KMS-11 (cell line): ENCODE measurements around the gene SCN7A.

Experiments used
- H2AFZ ChIP-seq: fragments of 200-600 bp; sonication (generic); 2 replicates; pipeline ENCODE4 v1.6.1; 2016; ENCODE audit warnings: antibody characterized with exemption, mixed run types, low read depth
- H3K27ac ChIP-seq: fragments of 200-600 bp; sonication (generic); 2 replicates; pipeline ENCODE4 v1.6.1; 2016; ENCODE audit warnings: mild to moderate bottlenecking, mixed run types
- H3K27me3 ChIP-seq: fragments of 200-600 bp; sonication (generic); 2 replicates; pipeline ENCODE4 v1.6.1; 2017; ENCODE audit warnings: mild to moderate bottlenecking, low read depth, mixed run types, moderate library complexity; ENCODE audit not compliant: insufficient read depth
- H3K36me3 ChIP-seq: fragments of 200-600 bp; sonication (generic); 2 replicates; pipeline ENCODE4 v1.6.1; 2017; ENCODE audit warnings: mild to moderate bottlenecking, mixed run types; ENCODE audit not compliant: insufficient read depth
- H3K4me1 ChIP-seq: fragments of 200-600 bp; sonication (generic); 2 replicates; pipeline ENCODE4 v1.6.1; 2016; ENCODE audit warnings: mild to moderate bottlenecking, low read depth, mixed run types; ENCODE audit not compliant: poor library complexity, severe bottlenecking
- H3K4me2 ChIP-seq: fragments of 200-600 bp; sonication (generic); 2 replicates; pipeline ENCODE4 v1.7.0; 2016; ENCODE audit warnings: mild to moderate bottlenecking, mixed run types
- H3K4me3 ChIP-seq: fragments of 200-600 bp; sonication (generic); IDR thresholded peaks from 2 replicates; pipeline ENCODE4 v1.6.1; 2017; ENCODE audit warnings: low read depth, low read length, mixed read lengths; ENCODE audit not compliant: insufficient read depth
- H3K79me2 ChIP-seq: fragments of 200-600 bp; sonication (generic); 2 replicates; pipeline ENCODE4 v1.6.1; 2016; ENCODE audit warnings: low read depth, mixed run types; ENCODE audit not compliant: insufficient read depth
- H3K9ac ChIP-seq: fragments of 200-600 bp; sonication (generic); 2 replicates; pipeline ENCODE4 v1.6.1; 2016; ENCODE audit warnings: mild to moderate bottlenecking, mixed run types
- H4K20me1 ChIP-seq: fragments of 200-600 bp; sonication (generic); 2 replicates; pipeline ENCODE4 v1.6.1; 2016; ENCODE audit warnings: mild to moderate bottlenecking, mixed run types; ENCODE audit not compliant: insufficient read depth
- TF ChIP-seq, protein P1 (sequence below): fragments of 200-600 bp; sonication (generic); conservative IDR thresholded peaks from 2 replicates; pipeline ENCODE4 v1.6.1; 2017; ENCODE audit warnings: low read depth, mild to moderate bottlenecking, antibody characterized with exemption, low read length, moderate library complexity, mixed read lengths

The SCN7A gene

DNA sequence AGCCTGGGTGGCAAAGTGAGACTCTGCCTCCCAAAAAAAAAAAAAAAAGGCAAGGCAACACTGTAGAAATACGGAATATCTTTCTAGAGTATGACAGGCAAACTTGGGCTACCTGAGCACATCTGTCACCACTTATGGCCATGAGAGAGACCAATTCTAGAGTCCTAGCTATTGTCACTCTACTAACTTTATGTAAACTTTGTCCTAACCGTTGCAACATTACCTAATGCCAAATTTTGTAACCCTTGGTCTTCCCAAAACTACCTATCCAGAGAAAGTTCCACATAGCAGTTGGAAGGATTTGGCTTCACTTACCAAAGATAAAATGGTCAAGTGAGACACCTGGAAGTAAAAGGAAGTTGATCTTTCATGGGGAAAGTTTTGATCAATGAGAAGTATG lies 26.6 kb upstream of the SCN7A start:
- H3K27me3 ChIP-seq = no peaks in the 10 kb centered on the region
- no peak overlapping the region for H3K9ac ChIP-seq
- no peak overlapping the region for H3K4me3 ChIP-seq
- no peak overlapping the region for H3K4me2 ChIP-seq
- H3K27ac ChIP-seq = no peak overlapping the region
- no peak overlapping the region for H2AFZ ChIP-seq
- no peaks in the 10 kb centered on the region for H4K20me1 ChIP-seq
- H3K79me2 ChIP-seq = no peaks in the 10 kb centered on the region
- no peaks in the 10 kb centered on the region for H3K4me1 ChIP-seq
- no peaks in the 10 kb centered on the region for H3K36me3 ChIP-seq
- TF ChIP-seq, protein P1, sequence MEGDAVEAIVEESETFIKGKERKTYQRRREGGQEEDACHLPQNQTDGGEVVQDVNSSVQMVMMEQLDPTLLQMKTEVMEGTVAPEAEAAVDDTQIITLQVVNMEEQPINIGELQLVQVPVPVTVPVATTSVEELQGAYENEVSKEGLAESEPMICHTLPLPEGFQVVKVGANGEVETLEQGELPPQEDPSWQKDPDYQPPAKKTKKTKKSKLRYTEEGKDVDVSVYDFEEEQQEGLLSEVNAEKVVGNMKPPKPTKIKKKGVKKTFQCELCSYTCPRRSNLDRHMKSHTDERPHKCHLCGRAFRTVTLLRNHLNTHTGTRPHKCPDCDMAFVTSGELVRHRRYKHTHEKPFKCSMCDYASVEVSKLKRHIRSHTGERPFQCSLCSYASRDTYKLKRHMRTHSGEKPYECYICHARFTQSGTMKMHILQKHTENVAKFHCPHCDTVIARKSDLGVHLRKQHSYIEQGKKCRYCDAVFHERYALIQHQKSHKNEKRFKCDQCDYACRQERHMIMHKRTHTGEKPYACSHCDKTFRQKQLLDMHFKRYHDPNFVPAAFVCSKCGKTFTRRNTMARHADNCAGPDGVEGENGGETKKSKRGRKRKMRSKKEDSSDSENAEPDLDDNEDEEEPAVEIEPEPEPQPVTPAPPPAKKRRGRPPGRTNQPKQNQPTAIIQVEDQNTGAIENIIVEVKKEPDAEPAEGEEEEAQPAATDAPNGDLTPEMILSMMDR = no peak

DNA sequence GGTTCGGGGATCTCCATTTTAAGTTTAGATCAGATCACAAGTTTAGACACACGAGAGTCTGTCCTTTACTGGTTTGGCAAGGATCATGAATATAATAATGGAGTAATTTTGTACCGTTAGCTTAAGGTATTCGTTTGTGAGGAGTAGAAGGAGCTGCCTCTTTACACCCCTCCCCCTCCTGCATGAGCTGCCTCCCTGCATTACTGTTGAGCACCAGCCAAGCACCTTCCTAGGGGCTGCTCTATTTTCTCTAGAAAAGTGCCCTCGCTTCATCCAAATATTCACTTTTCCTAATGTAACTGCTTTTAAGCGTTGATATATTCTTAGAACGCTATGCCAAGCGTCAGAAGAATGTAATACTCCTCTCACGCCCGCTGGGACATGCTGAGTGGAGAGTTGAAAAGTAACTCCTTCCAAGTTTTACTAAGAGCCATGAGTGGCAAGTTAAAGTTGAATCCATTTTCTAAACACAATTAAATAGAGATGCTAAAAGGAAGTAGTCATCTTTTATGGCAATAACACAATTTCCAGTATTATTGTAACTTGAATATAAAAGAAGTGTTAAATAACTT lies 25.4 kb upstream of the SCN7A start:
- Histone ChIP-seq H3K9ac (no peak overlapping the region), H3K36me3 (no peaks in the 10 kb centered on the region), H4K20me1 (no peaks in the 10 kb centered on the region), H3K4me2 (no peak overlapping the region), H3K27ac (no peak overlapping the region), H3K27me3 (no peaks in the 10 kb centered on the region), H3K79me2 (no peaks in the 10 kb centered on the region), H3K4me3 (no peak overlapping the region), H3K4me1 (no peaks in the 10 kb centered on the region), H2AFZ (no peak overlapping the region)
- TF ChIP-seq, protein P1 = no peak

DNA sequence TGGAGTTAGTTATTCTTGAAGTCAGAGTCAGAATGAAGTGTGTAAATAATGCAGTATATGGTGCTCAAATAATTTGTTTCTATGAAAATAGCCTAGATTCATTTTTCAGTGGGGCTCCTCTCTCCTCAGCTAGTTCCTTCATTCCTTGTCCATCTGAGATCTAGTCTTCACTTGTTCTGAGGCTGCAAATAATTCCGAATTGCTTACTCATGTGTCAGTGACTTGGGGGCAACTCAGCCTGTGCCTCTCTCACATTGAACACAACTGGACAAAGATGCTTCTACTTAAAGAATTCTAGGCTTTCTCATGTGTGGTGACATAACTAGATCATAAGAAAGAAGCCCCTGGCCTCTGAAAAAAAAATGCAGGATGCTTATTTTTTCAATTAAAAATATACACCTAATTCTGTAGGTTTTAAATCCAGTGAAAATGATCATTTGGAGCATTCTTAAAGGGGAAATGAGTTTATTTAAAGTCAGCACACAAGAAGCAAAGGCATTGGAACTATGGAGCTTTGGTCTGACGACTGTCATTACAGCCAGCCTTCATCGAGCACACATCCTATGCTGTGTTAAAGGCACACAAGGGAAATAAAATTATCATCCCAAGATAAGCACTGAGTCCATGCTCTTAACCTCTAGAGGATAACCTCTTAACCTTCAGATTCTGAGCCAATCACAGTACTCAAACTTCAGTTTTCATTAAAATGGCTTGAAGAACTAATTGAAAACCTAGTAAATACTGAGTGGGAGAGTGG lies 24.8 kb upstream of the SCN7A start:
- H4K20me1 ChIP-seq = no peaks in the 10 kb centered on the region
- no peaks in the 10 kb centered on the region for H3K79me2 ChIP-seq
- no peaks in the 10 kb centered on the region for H3K4me1 ChIP-seq
- H3K27me3 ChIP-seq = no peaks in the 10 kb centered on the region
- H3K27ac ChIP-seq = no peak overlapping the region
- H3K4me3 ChIP-seq = no peak overlapping the region
- H2AFZ ChIP-seq = no peak overlapping the region
- TF ChIP-seq, protein P1 = no peak
- no peaks in the 10 kb centered on the region for H3K36me3 ChIP-seq
- H3K9ac ChIP-seq = no peak overlapping the region
- no peak overlapping the region for H3K4me2 ChIP-seq

DNA sequence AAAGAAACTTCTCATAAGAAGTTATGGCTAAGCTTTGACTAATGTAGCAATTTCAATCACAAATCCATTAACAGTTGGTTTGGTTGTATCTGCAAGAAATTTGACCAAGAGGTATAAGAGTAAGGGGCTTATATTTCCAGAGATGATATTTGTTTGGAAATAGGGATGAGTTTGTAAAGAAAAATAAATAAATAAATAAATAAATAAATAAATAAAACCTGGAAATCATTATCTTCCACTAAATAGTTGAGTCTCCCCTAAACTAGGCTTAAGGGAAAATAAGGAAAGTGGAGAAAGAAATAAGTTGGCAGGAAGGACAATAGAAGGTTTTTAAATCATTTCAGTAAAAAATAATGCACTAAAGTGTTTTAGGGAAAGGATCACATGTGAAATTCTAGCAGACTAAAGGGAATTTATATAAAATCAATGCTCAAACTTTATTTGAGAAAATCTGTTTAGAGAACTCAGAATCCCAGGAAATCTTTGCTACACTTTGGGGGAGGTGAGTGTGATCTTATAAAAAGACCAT lies 23.5 kb upstream of the SCN7A start:
- Histone ChIP-seq H3K27me3 (no peaks in the 10 kb centered on the region), H2AFZ (no peak overlapping the region), H3K27ac (no peak overlapping the region), H3K36me3 (no peaks in the 10 kb centered on the region), H4K20me1 (no peaks in the 10 kb centered on the region), H3K79me2 (no peaks in the 10 kb centered on the region), H3K4me3 (no peak overlapping the region), H3K4me1 (no peaks in the 10 kb centered on the region), H3K4me2 (no peak overlapping the region), H3K9ac (no peak overlapping the region)
- TF ChIP-seq, protein P1 = no peak
